K562 (cell line): ENCODE measurements around the gene CREG1. TPM values are rescaled to one million over a fixed set of nuclear protein-coding genes. Genes with fewer than 3 reads are reported as not detected.
A peak's percentile ranks its signal among the peaks of the same experiment; 100 is the strongest.

Experiments
- CTCF ChIP-seq, 3 experiments: IDR thresholded peaks in 2 of 3; conservative IDR thresholded peaks in 1 of 3; 2 replicates each; pipeline ENCODE4 v1.5.1; 2011 to 2012; ENCODE audit warnings: low read length in 3 of 3, mild to moderate bottlenecking in 3 of 3, control low read depth in 2 of 3, improper control_type of control experiment in 1 of 3, inconsistent platforms in 1 of 3, low read depth in 1 of 3, mixed read lengths in 1 of 3, moderate library complexity in 1 of 3; ENCODE audit not compliant: insufficient read depth in 2 of 3
- FOXJ3 ChIP-seq: sonication (generic); formaldehyde crosslinking; IDR thresholded peaks from 2 replicates; pipeline ENCODE4 v1.4.0; 2020; ENCODE audit warnings: mild to moderate bottlenecking, missing genetic modification reagents
- HES1 ChIP-seq: fragments of 450-650 bp; IDR thresholded peaks from 2 replicates; pipeline ENCODE4 v1.6.1; 2016; ENCODE audit warnings: low read depth, mild to moderate bottlenecking, moderate library complexity
- LCOR ChIP-seq: sonication (generic); formaldehyde crosslinking; IDR thresholded peaks from 2 replicates; pipeline ENCODE4 v1.8.0; 2022; ENCODE audit warnings: mild to moderate bottlenecking, missing genetic modification reagents
- NFYB ChIP-seq: IDR thresholded peaks from 2 replicates; pipeline ENCODE4 v1.6.1; 2011; ENCODE audit warnings: mild to moderate bottlenecking, moderate library complexity; ENCODE audit not compliant: insufficient read length; ENCODE audit errors: extremely low read depth
- NR1H2 ChIP-seq: sonication (generic); formaldehyde crosslinking; IDR thresholded peaks from 2 replicates; pipeline ENCODE4 v1.4.0; 2020; ENCODE audit warnings: mild to moderate bottlenecking, missing genetic modification reagents
- PHB2 ChIP-seq: fragments of 450-650 bp; IDR thresholded peaks from 2 replicates; pipeline ENCODE4 v1.6.1; 2017; ENCODE audit warnings: low read depth
- PHF21A ChIP-seq: fragments of 450-650 bp; IDR thresholded peaks from 2 replicates; pipeline ENCODE4 v1.6.1; 2017; ENCODE audit warnings: low read depth, borderline replicate concordance
- TFAM ChIP-seq: fragments of 250-450 bp; sonication (Bioruptor Pico); conservative IDR thresholded peaks from 2 replicates; pipeline ENCODE4 v1.5.0; 2021; ENCODE audit warnings: mild to moderate bottlenecking, moderate library complexity
- ZNF318 ChIP-seq, 2 experiments: fragments of 450-650 bp; IDR thresholded peaks; 2 replicates each; pipeline ENCODE4 v1.6.1; 2016; ENCODE audit warnings: mild to moderate bottlenecking in 2 of 2, borderline replicate concordance in 1 of 2, low read depth in 1 of 2, moderate library complexity in 1 of 2
- polyA plus RNA-seq, 8 experiments: library from polyadenylated mRNA; depleted of rRNA in 4 of 8; stranded (reverse) in 5 of 8; unstranded in 3 of 8; fragments of >200 nt; fragmentation: Nextera tagmentation in 2 of 8; fragmentation: Illumina TruSeq in 1 of 8; extraction: Ambion mirVana in 2 of 8; extraction: Trizol in 1 of 8; gene quantifications; 2 replicates each; pipeline versions ENCODE4 v1.2.1 to v1.2.3, GENCODE V29; 2011 to 2014; ENCODE audit warnings: inconsistent platforms in 1 of 8, missing spikeins in 1 of 8
- total RNA-seq, 7 experiments: library from RNA; depleted of rRNA in 6 of 7; stranded (reverse); fragments of >200 nt in 6 of 7; fragmentation: Illumina TruSeq in 2 of 7; extraction: Trizol in 2 of 7; gene quantifications; 2 replicates each; pipeline versions ENCODE4 v1.2.1 to v1.2.3, GENCODE V29; 2011 to 2021; ENCODE audit warnings: low replicate concordance in 1 of 7

Gene CREG1
- total and polyA plus RNA-seq, 9 of the 15 experiments (the other 6 are each of a cell fraction or from before 2014, with no cell fraction given), result 45.7 to 272 (median 161) TPM

DNA sequence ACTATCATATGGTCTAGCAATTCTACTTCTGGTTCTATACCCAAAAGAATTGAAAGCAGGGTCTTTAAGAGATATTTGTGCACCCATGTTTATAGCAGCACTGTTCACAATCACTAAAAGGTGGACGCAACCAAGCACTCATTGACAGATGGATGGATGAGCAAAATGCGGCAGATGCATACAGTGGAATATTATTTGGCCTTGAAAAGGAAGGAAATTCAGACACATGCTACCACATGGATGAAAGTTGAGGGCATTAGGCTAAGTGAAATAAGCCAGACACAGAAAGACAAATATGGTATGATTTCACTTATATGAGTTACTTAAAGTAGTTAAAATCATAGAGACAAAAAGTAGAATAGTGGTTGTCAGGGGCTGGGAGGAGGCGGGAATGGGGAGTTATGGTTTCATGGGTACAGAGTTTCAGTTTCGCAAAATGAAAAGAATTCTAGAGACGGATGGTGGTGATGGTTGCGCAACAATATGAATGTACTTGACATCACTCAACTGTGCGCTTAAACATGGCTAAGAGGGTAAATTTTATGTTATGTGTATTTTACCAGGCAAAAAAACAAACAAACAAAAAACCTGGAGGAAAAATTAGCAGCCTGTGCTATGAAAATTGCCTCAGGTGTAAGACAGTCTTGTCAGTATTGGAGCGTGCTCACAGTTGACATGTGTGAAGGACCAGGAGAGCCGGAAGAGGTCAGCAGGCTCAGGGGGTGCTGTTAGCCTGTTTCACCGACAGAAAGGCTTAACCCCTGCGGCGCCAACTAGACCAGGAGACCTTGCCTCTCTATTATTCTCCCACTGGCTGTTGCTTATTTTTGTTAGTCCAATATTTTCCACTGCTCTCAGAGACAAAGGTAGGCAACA is 61.7 kb downstream of the CREG1 start (continued):
- TF ChIP-seq ZNF318 (IDR thresholded peaks at IDR 0.05; ENCODE audit: borderline replicate concordance in 1 of 2, low read depth in 1 of 2), result no peak
- no peak for TF ChIP-seq PHB2
- TF ChIP-seq PHF21A, result no peak
- peak in 1 of 3 experiments; percentile 27; a peak in 2 of 6 replicates for TF ChIP-seq CTCF (IDR thresholded peaks at IDR 0.05 in 2 of 3, conservative IDR thresholded peaks at IDR 0.05 in 1 of 3; ENCODE audit: insufficient read depth in 2 of 3, low read depth in 1 of 3, low read length in 3 of 3)
- no peak for TF ChIP-seq LCOR (CRISPR knock-in tag)
- TF ChIP-seq TFAM (CRISPR knock-in tag), result no peak
- TF ChIP-seq HES1, result no peak
- no peak for TF ChIP-seq NFYB
- no peak for TF ChIP-seq FOXJ3
- TF ChIP-seq NR1H2 (CRISPR knock-in tag), result no peak
